HG02938 (cell line): Measurements from ENCODE around the gene PRSS16.
"Not testable (repeated sequence)": the region's sequence is repeated elsewhere in the genome, so short reads cannot be mapped to it uniquely, and the experiment has no call there.

Source experiments
- ATAC-seq: cut with Tn5 transposase; IDR thresholded peaks from one replicate; pipeline ENCODE4 v1.9.1; 2021; ENCODE audit warnings: mild to moderate bottlenecking, moderate library complexity; ENCODE audit not compliant: unreplicated experiment

The PRSS16 gene

GRCh38 chr6:27247133-27247836 is at the start of gene PRSS16:
Gene PRSS16 (plus strand): TSS chr6:27247701. CDS start chr6:27247738, 37 bp downstream.
- no peak for ATAC-seq

- no peak for ATAC-seq
Observed at GRCh38 chr6:27205375-27206278, 41.9 kb upstream of the PRSS16 start.

- no peak for ATAC-seq
Observed at GRCh38 chr6:27206806-27207205, 40.7 kb upstream of the PRSS16 start.

GRCh38 chr6:27208042-27208441 is 39.5 kb upstream of the PRSS16 start:
- ATAC-seq: no peak

- ATAC-seq: no peak
Observed at GRCh38 chr6:27209196-27209595, 38.3 kb upstream of the PRSS16 start.

GRCh38 chr6:27209659-27210269 is 37.7 kb upstream of the PRSS16 start:
- no peak for ATAC-seq

GRCh38 chr6:27213091-27213517 is 34.4 kb upstream of the PRSS16 start:
- ATAC-seq: not testable (repeated sequence)

GRCh38 chr6:27213544-27214125 is 33.9 kb upstream of the PRSS16 start:
- no peak for ATAC-seq

- no peak for ATAC-seq
Observed at GRCh38 chr6:27214126-27214601, 33.3 kb upstream of the PRSS16 start.

- ATAC-seq: no peak
Observed at GRCh38 chr6:27216874-27217273, 30.6 kb upstream of the PRSS16 start.

- not testable (repeated sequence) for ATAC-seq
Observed at GRCh38 chr6:27222971-27223370, 24.5 kb upstream of the PRSS16 start.

- ATAC-seq: no peak
Observed at GRCh38 chr6:27224729-27225128, 22.8 kb upstream of the PRSS16 start.

- no peak for ATAC-seq
Observed at GRCh38 chr6:27228963-27229477, 18.5 kb upstream of the PRSS16 start.

- ATAC-seq: no peak
Observed at GRCh38 chr6:27230758-27231111, 16.8 kb upstream of the PRSS16 start.

GRCh38 chr6:27234576-27234975 is 12.9 kb upstream of the PRSS16 start:
- no peak for ATAC-seq

GRCh38 chr6:27237089-27237803 is 10.3 kb upstream of the PRSS16 start:
- ATAC-seq: no peak

- ATAC-seq: no peak
Observed at GRCh38 chr6:27238010-27238983, 9.2 kb upstream of the PRSS16 start.

GRCh38 chr6:27239258-27239657 is 8.2 kb upstream of the PRSS16 start:
- no peak for ATAC-seq

GRCh38 chr6:27241443-27241842 is 6.1 kb upstream of the PRSS16 start:
- ATAC-seq: no peak
